ENCODE measurements around the gene PLB1.

DNA sequence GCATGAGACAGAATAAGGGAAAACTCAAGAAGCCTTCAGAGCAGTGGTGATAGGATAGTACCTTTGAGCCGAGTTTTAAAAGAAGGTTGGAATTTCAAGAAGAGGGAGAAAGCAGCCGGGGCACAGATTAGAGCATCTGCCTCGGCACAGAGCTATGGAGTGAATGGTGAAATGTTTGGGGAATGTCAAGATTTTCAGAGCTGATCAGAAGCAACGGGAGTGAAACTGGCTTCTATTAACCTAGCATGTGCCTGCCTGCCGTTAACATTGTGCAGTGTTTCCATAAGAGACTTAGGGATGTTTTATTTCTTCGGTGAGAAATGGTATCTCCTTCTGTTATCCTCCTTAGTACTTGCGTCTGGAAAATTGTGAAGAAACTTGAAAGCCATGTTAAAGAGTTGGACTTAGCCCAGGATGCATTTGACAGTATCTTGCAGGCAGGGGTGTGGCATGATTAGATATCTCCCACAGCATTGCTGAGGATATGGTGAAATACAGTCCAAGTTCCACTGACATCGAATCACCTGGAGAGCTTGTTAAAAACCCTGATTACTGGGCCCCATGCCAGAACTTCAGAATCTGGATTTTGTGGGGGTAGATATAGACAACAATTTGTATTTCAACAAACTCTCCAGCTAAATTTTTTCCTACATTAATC, 158.9 kb downstream of the PLB1 start:
- no peak for TF ChIP-seq REST (IDR thresholded peaks at IDR 0.05; ENCODE audit: insufficient replicate concordance, low read depth)
- TF ChIP-seq, protein P1, sequence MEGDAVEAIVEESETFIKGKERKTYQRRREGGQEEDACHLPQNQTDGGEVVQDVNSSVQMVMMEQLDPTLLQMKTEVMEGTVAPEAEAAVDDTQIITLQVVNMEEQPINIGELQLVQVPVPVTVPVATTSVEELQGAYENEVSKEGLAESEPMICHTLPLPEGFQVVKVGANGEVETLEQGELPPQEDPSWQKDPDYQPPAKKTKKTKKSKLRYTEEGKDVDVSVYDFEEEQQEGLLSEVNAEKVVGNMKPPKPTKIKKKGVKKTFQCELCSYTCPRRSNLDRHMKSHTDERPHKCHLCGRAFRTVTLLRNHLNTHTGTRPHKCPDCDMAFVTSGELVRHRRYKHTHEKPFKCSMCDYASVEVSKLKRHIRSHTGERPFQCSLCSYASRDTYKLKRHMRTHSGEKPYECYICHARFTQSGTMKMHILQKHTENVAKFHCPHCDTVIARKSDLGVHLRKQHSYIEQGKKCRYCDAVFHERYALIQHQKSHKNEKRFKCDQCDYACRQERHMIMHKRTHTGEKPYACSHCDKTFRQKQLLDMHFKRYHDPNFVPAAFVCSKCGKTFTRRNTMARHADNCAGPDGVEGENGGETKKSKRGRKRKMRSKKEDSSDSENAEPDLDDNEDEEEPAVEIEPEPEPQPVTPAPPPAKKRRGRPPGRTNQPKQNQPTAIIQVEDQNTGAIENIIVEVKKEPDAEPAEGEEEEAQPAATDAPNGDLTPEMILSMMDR (IDR thresholded peaks at IDR 0.05; ENCODE audit: insufficient read depth, low read length) = no peak
